NCI-H526 (cell line): ENCODE results near the gene DPP4.

Experiments
- DNase-seq, 2 experiments: peaks; one replicate each; lab custom pipeline; 2025; lab: John Stamatoyannopoulos, UW

The DPP4 gene

DNA sequence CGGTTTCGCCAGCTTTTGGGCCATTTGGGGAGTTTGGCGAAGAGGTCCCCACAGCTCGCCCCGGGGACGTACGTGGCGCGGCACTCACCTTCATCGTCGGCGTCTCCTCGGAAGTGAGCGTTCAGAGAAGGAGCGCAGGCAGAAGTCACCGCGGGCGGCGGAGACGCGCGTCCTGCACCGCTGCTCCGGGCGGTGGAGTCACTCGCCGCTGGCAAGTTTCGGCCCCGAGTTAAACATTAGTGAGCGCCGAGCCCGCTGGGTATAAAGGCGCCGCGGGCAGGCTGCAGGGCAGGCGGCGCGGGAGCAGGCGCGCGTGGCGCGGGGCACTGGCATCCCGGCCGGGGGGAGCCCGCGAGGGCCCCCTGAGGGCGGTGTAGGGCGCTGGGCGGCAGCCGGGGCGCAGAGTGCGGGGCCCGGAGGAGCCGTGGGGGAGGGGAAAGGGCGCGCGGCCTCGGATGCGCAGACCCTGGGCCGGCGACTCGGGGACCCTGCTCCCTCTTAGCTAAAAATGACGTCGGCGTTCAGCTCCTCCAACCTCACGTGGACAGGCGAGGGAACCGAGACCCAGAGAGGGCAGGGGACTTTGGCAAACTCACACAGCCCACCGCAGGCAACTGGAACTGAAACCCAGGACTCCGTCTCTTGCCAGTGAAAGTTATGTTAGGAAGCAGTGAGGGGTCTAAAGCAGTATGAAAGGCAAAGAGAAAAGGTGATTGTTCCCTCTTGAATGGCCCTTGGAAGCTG, at the start of gene DPP4:
Gene DPP4 (minus strand): TSS at position 328 of the 744 bp plus-strand sequence. CDS start 234 bp downstream, at position 94.
- peak in 1 of 2 experiments; percentile 71 for DNase-seq

- no peak for DNase-seq
These were observed 44.4 kb upstream of the DPP4 start for GRCh38 chr2:162118166-162119031.

- DNase-seq, result no peak
These were observed 42.3 kb upstream of the DPP4 start for GRCh38 chr2:162116352-162116751.

DNA sequence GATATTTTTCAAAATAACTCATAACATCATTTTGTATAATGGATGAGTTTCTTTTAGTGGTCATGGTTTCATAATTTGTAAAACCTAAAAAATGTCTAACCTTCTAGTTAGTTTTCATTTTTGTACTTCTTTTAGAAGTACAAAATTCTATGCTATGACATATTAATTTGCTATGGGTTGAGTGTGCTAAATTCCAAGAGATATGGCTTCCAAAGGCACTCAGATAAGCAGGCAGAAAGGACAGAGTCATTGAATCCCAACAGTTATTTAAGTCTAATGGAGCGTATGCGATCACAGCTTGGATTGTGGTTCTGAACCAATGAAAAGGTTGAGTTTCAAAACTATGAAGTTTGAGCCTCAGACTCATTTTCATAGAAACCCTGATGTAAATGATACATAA, 41.1 kb upstream of the DPP4 start:
- no peak for DNase-seq

GRCh38 chr2:162114271-162114670, 40.3 kb upstream of the DPP4 start:
- no peak for DNase-seq

DNA sequence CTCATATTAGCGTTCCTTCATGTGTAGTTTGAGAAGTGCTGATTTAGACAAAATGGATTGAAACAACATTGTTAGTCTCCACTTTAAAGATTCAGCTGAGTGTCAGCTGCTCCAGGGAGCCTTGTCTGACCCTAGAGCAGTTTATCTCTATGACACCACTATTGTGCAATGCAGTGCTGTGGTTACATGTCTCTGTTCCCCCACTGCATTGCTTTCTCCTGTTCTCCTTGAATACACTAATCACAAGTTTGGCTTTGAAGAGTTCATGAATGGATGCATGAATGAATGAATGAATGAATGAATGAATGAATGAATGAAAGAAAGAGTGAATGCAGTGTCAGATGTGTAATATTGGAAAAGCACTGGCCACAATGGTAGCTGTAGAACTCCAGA, 39.8 kb upstream of the DPP4 start:
- DNase-seq, result no peak

DNA sequence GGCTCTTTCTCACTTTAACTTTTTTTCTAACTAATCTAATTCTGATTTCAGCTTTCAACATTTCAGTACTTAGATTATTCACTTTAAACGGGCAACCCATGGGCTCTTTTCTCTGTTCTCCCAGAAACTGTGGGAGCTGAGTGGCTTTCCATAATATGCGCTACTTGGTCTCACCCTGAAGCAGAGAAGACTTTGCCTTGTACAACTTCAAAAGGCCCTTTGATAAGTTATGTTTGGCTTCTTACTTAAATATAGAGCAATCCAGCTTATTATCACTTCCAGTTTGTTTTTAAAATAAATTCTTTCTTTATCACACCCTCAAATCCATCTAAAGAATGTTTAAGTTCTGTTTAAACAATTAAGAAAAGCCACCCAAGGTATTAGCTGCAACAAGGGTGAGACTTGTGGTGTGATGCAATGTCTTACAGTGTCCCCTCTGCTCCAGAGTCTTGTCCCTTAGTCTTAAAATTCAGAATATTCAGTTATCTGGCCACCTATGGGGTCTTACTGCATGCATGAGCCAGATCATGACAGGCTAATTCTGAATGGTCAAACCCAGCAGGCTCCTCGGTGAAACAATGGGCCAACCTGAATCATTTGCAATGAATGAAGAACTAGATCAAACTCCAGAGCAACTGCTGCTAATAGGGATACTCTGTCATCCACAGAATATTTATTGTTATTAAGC, 39.2 kb upstream of the DPP4 start:
- DNase-seq, result no peak

DNA sequence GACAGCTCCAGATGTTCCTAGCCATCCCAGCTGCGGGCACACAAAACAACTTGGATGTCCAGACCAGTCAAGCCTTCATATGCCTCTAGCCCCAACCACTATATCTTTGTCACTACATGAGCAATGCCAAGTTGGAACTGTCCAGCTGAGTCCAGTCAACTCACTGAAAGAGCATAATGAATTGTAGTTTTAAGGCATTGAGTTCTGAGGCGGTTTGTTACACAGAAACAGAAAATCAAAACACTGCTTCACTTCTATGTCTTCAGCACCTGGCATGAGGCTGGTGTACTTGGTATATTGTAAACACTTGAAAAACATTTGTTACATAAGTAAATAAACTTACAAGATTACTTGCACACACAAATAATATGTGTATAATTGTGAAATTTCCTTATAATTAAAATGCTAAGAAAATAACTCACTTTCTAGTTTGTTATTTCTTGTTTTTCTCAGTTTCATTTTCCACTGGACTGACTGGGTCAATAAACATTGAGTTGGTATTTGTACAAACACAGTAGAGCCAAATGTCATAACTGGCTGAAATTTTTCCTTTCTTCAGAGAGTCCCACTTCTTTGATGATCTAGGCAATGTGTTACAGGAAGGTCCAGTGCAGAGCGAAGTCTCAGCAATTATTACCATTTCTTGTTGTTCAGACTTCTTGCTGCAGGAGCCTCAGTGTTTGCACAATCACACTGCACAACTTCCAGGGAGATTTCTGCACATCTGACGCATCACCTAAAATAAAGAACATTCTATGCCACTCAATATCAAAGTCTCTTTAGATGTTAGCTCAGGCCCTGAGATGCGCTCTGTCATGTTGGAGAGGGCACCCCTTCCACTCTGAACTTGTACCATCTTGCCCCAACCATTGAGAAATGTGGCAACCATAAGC, 38.2 kb upstream of the DPP4 start:
- DNase-seq, result no peak

DNA sequence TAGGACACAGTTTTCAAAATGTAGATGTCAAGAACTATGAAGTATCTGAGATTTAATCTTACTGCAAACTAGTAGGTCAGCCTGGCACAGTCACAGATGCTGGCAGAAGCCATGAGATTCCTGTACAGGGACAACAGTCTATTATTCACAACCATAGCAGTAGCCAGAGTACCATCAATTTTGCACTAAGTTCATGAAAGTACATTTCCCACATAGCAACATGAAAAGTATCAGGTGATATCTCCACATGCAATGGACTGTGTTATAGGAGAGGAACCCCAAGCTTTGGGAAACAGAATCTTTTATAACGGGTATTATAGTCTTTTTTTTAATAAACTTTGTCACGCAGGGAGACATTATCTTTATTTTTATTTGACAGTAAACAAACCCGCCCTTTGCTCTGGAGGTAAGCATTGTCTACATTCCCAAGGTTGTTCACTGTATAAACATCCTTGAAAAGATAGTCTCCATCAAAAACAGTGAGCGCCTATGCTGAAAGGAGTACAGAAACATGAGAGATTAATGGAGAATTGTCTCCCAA, 33.4 kb upstream of the DPP4 start:
- DNase-seq, result no peak

- DNase-seq, result no peak
These were observed 32.7 kb upstream of the DPP4 start for GRCh38 chr2:162106746-162107145.

GRCh38 chr2:162106146-162106551, 32.1 kb upstream of the DPP4 start:
- no peak for DNase-seq

DNA sequence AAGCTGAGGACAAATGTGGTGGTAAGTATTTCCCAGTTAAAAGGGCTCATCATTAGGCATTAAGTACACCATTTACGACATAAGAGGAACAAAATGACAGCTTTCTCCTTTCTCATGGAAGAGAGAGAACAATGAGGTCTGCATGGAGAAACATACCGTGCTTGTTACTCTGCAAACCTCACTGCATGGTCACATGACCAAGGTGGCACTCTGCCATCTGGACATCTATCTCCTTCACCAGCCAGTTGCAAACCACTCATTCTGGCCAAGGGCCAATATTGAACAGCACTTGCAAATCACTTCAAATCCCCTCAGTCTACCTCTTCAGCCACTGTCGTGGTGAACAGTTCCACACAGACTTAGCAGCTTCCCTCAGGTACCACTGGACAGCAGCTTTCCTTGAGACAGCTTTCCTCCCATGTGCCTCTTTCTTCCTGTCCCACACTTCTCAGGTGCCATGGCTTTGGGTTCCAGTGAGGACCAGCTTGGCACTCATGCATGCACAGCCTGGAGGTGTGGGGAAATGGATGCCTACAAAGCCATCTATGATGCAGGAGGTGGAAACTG, 29.5 kb upstream of the DPP4 start:
- DNase-seq, result no peak

- DNase-seq, result no peak
These were observed 26.6 kb upstream of the DPP4 start for GRCh38 chr2:162100579-162100978.

- DNase-seq, result no peak
These were observed 25.8 kb upstream of the DPP4 start for GRCh38 chr2:162099836-162100235.

GRCh38 chr2:162092658-162093556, 18.9 kb upstream of the DPP4 start:
- DNase-seq, result no peak

- no peak for DNase-seq
These were observed 18.0 kb upstream of the DPP4 start for GRCh38 chr2:162092008-162092390.

DNA sequence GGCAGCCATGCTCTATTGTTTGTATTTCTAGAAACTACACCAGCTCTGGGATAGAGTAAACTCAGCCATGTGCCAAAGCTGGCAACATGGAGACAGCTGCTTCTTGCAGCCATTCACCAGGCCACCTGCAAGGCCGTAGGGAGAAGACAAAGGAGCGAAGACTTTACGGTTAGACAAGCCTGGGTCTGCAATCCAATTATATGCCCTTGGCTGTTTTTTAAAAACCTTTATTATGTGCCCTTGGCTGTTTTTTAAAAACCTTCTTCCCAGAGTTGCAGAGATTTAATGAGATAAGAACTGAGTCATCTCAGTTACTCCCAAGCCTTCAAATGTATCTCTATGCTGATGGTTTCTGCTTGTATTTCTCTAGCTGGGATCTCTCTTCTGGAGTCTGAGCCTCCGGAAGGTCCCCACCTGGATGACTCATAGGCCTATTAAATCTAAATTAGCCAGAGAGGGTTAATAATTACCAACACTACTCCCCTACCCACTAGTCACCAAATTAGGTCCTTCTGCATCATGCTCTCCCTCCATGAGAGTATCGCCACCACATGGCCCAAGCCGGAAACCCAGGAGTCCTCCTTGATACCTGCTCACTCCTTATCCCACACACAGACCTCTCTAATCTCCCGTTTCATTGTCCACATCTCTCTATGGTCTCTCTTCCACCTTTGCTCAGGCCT, 17.5 kb upstream of the DPP4 start:
- peak in 1 of 2 experiments; percentile 16 for DNase-seq

- no peak for DNase-seq
These were observed 16.1 kb upstream of the DPP4 start for GRCh38 chr2:162090109-162090508.

DNA sequence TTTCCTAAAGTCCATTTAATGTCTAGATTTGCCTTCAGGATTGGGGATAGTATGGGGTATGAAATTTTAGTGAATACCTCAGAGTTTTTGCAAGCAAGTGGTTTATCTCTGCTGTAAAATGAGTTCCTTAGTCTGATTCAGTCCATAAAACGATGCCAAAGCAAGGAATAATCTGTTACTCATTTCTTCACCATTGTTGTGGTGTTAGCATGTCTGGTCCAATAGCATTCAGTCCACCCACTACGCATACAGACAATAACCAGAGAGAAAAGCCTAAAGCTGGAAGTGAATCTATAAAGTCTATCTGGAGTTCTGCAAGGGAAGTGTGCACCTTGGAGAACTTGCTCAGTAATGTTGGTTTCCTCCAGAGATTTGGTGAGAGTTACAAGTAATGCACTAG, 12.9 kb upstream of the DPP4 start:
- DNase-seq, result no peak
